HG02610 (cell line): ENCODE data around the gene PLPP7.
"Not testable (repeated sequence)": the region's sequence is repeated elsewhere in the genome, so short reads cannot be mapped to it uniquely, and the experiment has no call there.

Source experiments
- ATAC-seq: cut with Tn5 transposase; IDR thresholded peaks from one replicate; pipeline ENCODE4 v1.9.1; 2021; ENCODE audit warnings: mild to moderate bottlenecking, moderate library complexity; ENCODE audit not compliant: unreplicated experiment

PLPP7 gene

GRCh38 chr9:131289301-131290035 lies at the start of gene PLPP7:
Gene PLPP7, plus strand, starts transcription at chr9:131289723. Its CDS starts 275 bp downstream, at chr9:131289998.
- no peak for ATAC-seq

GRCh38 chr9:131240047-131240921 lies 49.2 kb upstream of the PLPP7 start:
- ATAC-seq: no peak

- ATAC-seq: not testable (repeated sequence)
Measured at GRCh38 chr9:131244331-131244730, 45.2 kb upstream of the PLPP7 start.

GRCh38 chr9:131246618-131247017 lies 42.9 kb upstream of the PLPP7 start:
- no peak for ATAC-seq

GRCh38 chr9:131252120-131252519 lies 37.4 kb upstream of the PLPP7 start:
- no peak for ATAC-seq

- ATAC-seq: no peak
Measured at GRCh38 chr9:131253891-131254491, 35.5 kb upstream of the PLPP7 start.

GRCh38 chr9:131254626-131255025 lies 34.9 kb upstream of the PLPP7 start:
- ATAC-seq: no peak

GRCh38 chr9:131255676-131256197 lies 33.8 kb upstream of the PLPP7 start:
- ATAC-seq: no peak

- ATAC-seq: no peak
Measured at GRCh38 chr9:131257266-131258025, 32.1 kb upstream of the PLPP7 start.

GRCh38 chr9:131258186-131258585 lies 31.3 kb upstream of the PLPP7 start:
- no peak for ATAC-seq

- ATAC-seq: no peak
Measured at GRCh38 chr9:131258698-131259431, 30.7 kb upstream of the PLPP7 start.

- no peak for ATAC-seq
Measured at GRCh38 chr9:131259432-131259898, 30.1 kb upstream of the PLPP7 start.

- no peak for ATAC-seq
Measured at GRCh38 chr9:131259916-131260597, 29.5 kb upstream of the PLPP7 start.

GRCh38 chr9:131260751-131261452 lies 28.6 kb upstream of the PLPP7 start:
- no peak for ATAC-seq

GRCh38 chr9:131262327-131263032 lies 27.0 kb upstream of the PLPP7 start:
- peak; percentile 52 for ATAC-seq

- ATAC-seq: not testable (repeated sequence)
Measured at GRCh38 chr9:131263033-131263343, 26.5 kb upstream of the PLPP7 start.

GRCh38 chr9:131263701-131264100 lies 25.8 kb upstream of the PLPP7 start:
- ATAC-seq: no peak

GRCh38 chr9:131264231-131264630 lies 25.3 kb upstream of the PLPP7 start:
- no peak for ATAC-seq
